RKO (cell line): ENCODE results near the gene ZNF124.
"Not testable (repeated sequence)": the region's sequence is repeated elsewhere in the genome, so short reads cannot be mapped to it uniquely, and the experiment has no call there.

Experiments used
- DNase-seq: peaks from one replicate; pipeline ENCODE4 v3.0.0-alpha.2; 2016; ENCODE audit warnings: low spot score

ZNF124 gene

DNA sequence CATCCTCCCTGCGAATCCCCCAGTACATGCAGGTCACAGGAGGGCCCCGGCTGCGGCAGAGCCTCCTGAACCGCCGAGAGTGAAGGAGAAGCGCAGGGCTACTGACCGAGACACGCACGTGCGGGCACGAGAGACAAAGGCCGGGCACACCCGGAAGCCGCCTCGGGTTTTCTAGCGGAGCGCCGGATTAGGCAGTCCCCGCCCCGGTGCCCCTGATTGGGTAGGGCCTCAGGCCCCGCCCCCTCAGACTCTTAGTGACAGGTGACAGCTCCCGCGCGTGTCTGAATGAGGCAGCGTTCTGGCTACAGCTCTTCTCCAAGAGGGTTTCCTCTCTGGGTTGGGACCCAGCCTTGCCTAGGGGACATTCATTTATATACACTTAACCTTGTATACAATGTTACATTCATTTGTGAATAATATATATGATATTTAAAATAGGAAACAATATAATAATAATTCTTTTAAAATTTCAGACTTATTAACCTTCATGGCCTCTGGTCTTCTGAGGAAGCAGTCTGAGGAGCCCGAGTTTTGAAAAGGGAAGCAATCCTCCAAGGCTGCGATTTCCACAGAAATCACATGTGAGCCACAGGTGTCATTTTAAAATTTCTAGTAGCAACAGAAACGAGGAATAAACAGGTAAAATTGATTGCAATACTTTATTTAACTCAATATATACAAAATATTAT lies at the start of gene ZNF124:
Gene ZNF124 (minus strand): TSS at position 146 of the 689 bp plus-strand sequence. CDS start 143 bp downstream, at position 3.
- not testable (repeated sequence) for DNase-seq

DNA sequence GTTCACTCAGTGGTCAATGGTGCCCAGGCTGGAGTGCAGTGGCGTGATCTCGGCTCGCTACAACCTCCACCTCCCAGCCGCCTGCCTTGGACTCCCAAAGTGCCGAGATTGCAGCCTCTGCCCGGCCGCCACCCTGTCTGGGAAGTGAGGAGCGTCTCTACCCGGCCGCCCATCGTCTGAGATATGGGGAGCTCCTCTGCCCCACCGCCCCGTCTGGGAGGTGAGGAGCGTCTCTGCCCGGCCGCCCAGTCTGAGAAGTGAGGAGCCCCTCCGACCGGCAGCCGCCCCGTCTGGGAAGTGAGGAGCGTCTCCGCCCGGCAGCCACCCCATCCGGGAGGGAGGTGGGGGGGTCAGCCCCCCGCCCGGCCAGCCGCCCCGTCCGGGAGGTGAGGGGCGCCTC lies 48.5 kb upstream of the ZNF124 start:
- DNase-seq: not testable (repeated sequence)

DNA sequence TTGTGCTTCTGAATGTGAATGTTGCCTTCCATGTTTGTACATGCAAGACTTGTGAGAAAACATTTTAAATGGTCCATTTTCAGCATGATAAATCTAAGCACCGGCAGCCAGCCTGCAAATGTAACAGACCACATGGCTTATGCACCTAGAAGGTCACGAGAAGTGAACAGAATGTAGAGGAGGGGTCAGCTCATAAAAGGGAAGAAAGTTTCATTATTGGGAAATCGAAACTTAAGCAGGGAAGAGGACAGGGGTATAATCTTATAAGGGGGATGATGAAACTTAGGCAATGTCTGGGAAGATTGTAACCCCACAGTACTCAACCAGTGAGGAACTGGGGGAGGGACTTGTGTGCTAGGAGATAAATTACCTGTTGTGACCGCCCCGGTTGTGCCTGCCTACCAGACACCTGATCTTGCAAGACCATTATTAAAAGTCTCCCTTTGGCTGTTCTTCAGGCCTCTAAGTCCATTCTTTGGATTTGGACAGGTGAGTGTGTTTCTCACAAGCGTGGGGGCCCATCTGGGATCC lies 46.4 kb upstream of the ZNF124 start:
- no peak for DNase-seq

DNA sequence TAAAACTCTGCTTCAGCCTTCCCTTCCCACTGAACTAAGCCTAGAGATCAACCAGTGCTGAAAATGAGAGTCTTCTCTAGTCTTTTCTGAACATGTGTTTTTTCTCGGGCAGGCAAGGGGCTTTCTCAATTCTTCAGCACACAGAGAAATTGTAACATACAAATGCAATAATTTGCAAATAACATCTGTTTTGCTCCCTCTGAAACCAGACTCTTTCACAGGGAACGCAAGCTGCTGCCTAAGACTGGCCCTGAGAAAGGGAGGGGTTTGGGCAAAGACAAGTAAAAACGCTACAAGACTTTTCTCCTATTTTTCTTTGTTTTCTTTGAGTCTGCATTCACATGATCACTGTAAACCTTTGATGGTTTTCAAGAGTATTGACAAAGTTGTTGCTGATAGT lies 44.4 kb upstream of the ZNF124 start:
- DNase-seq: no peak

DNA sequence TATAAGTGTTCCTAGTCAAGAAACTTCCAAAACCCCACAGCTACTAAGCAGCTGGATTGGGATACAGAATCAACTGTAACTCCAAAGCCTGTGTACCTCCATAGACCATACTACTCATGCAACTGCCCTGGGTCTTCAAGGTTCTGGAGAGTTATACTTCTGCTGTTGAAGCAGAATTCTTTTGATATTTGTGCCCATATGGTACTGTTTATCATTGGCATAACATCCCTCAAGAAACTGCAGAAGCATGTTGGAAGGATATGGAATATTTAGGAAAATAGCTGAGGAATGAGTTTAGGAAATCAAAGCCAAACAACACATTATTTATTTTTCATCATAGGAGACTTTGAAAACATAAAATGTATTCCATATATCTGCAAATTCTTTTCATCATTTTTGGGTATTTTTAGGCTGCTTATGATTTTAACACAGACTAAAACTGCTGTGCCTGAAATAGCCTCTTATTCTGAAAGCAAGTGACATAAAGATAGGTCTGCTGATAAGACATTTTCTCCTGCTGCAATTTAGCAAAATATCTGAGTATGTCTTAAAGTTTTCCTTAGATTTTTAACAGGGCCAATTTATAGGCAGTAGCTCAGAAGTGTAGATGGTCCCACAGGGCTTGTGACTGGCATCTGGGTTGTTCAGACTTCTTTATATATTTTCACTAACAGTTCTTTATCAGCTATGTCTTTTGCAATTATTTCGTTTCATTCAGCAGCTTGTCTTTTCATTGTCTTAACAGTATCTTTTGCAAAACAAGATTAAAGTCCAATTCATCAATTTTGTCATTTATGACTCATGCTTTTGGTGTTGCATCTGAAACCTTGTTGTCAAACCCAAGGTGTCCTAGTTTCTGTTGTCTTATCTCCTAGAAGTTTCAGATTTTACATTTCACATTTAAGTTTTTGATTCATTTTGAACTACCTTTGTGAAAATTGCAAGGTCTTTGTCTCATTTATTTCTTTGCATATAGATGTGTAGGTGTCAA lies 41.1 kb upstream of the ZNF124 start:
- no peak for DNase-seq

DNA sequence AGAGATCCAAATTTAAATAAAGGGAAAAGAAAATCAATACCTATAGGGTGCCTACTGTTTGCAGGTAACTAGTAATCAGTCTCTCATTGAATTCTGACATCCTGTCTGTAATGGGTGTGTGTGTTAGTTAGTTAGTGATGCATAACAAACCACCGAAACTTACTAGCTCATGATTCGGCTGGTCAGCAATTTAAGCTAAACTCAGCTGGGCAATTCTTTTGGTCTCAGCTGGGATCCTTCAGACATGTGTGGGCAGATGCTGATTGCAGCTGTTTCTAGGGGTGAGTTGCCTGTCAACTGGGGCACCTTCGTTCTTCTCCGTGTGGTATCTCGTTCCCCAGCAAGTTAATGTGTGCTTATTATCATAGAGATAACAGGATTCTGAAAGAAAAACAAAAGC lies 40.2 kb upstream of the ZNF124 start:
- peak; percentile 6 for DNase-seq

DNA sequence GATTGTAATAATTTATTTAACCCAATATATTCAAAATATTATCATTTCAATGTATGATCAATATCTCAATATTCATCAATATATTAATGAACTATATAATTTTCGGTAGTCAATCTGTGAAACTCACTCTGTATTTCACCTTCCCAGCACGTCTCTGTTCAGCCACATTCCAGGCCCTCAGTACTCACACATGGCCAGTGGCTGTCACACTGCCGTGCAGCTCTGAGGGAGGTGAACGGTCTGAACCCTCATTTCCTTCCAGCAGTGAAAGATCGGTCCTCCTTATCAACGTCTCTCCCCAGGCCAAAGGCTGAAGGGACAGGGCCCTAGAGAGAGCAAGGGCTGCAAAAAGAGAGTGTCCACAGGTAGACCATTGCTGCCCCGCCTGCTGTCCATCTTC lies 39.5 kb upstream of the ZNF124 start:
- DNase-seq: no peak

DNA sequence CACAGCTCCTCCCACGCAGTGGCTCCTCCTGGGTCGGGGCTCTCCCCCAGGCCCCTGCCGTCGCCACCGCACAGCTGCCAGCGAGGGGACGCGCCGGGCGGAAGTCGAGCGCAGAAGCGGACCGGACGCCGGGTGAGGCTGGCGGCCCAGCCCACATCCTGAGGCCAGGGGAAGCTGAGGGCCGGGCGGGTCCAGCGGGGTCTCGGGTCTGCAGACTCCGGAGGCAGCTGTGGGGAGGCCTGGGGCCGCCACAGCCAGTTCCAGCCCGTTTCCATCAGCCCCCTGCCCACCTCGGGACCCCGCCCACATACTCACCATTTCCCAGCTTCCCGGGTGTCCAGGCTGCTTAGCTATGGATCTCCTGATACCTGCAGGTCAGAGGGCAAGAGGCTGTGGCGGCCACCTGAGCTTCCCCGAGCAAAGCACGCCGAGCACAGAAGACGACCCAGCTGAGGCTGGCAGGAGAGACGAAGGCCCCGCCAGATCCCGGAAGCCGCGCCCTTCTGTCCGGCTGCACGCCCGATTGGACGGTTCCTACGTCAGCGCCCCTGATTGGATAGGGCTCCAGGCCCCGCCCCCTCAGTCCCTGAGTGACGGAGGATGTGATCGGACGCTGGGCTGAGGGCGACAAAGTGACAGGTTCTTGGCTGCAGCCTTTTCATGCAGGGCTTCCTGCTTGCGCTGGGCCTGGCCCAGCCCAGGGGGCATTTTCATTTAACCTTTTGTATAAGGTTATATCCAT lies 38.7 kb upstream of the ZNF124 start:
- DNase-seq: peak; percentile 95

DNA sequence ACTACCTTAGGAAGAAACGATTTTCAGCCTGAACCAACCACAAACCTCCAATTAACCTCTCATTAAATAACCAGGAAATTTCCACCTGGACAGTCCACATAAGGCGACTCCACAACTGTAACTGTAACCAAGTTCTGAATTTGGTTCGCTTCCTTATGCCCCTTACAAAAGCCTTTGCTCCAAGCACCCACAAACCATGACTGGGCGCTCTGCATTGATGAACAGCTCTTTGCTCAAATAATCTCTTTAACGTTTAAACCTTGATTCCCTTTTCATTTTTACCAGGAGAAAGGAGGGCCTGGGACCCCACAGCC lies 38.2 kb upstream of the ZNF124 start:
- peak; percentile 41 for DNase-seq

DNA sequence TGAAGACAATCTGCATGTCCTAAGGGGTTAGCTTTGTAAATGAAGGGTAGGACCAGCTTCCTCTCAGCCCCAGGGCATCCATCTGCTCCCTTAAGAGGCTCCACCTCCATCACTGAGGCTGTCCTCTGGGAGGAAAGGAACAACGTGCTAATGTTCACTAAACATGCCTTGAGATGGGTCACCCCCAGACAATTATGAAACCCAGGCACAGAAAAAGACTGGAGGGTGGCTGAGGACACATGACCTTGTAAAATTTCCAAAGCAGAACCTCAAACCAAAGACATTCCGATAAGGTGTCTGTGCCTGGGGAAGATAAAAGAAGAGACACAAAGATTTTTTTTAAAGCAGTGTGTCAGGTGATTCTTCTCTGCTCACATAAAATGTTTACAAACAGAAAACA lies 37.6 kb upstream of the ZNF124 start:
- DNase-seq: peak; percentile 40

DNA sequence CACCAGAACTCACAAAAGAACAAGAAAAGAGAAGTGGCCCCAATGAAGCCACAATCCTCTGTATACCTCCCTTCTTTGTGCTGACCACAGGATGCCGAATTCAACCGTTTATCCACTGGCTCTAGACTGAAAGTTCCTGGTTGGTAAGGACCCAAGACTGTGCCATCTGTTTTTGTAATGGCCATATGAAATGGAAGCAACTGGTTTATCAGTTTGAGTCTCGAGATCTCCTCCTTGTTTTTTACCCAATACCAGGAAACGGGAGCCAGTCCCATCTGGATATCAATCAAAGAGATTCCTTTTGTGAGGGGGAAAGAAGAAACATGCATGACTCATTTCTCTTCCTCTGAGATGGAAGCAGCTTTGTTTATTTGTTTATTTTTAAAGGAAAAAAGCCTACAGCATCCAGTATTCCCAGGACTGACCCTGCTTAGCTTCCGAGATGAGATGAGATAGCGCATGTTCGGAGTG lies 32.4 kb upstream of the ZNF124 start:
- DNase-seq: no peak

DNA sequence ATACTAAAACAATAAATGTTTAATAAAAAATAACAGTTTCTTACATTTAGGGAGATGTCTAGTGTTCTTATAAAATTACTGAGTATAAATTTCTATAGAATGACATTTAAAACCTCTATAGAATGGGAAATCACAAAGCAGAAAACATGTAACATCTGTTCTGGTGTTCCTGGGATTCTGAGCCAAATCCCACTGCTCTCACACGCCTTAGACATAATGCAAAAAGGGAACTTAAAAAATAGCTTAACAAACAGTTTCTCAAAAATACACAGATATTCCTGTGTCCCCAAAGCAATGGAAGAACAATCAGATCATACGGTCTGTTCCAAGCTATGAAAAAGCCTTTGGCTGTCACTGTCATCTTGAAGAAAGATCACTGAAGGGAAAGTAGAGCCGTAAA lies 27.0 kb upstream of the ZNF124 start:
- no peak for DNase-seq

DNA sequence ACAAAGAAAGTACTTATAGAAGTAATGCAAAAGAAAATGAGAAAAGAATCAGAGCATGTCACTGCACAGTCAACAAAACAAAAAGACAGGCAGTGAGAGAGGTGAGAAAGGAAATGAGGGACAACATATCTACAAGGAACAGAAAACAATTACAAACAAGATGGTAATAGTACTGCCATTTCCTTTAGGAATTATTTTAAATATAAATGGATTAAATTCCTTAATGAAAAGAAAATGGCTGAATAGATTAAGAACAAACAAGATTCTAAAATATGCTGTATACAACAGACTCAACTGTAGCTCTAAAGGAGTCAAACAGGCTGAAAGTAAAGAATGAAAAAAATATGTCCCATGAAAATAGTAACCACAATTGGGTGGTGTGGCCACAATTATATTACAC lies 22.1 kb upstream of the ZNF124 start:
- DNase-seq: no peak

DNA sequence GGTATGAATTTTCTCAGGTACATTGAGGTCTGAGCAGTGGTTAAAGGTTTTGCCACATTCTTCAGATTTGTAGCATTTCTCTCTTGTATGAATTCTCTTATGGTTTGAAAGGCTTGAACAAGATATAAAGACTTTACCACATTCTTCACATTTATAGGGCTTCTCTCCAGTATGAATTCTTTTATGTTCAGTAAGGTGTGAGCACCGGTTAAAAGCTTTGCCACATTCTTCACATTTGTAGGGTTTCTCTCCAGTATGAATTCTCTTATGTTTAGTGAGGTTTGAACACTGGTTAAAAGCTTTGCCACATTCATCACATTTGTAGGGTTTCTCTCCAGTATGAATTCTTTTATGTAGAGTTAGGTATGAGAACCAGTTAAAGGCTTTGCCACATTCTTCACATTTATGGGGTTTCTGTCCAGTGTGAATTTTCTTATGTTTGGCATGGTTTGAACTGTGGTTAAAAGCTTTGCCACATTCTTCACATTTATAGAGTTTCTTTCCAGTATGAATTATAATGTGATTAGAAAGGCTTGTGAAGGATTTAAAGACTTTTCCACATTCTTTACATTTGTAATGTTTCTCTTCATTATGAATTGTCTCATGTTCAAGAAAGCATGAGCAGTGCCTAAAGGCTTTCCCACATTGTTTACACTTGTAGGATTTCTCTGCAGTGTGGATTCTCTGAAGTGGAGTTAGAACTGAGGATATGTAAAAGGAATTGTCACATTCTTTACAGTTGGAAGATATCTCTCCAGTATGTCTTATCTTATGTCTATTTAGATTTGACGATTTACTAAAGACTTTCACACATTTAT lies 18.4 kb upstream of the ZNF124 start:
- DNase-seq: no peak

DNA sequence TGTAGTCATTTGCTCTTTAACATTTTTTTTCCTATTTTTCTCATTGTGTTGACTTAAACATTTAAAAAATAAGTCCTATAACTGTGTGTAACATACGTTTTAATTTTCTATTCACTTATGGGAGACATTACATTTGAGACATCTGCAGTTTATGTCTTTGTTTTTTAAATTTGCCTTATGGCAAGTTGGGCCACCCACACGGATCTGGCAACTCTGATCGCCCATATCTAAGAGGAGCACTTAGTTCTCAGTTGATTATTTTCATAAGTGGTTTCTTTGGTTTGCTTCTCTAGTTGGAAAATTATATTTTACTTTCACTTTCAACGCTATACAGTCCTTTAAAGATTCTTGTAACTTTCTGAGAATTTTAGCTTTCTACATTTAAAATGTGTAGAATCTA lies 13.8 kb upstream of the ZNF124 start:
- DNase-seq: no peak

DNA sequence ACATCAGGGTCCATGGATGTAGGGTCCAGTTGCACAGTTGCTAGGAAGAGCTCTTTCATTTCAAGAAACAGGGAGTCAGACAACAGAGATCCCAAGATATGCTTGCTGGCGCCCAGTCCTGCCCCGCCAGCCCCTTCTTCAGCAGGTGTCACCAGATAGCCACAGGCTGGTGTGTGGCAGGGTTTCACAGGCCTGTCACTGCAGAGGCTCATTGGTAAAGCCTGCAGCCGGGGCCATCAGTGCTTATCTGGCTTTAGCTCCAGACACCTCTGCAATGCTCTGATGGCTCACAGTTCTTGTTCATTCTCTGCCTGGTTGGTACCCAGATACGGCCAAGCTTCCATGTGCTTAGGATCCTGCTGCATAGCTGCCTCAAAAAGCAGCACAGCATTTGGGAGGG lies 12.4 kb upstream of the ZNF124 start:
- DNase-seq: no peak

DNA sequence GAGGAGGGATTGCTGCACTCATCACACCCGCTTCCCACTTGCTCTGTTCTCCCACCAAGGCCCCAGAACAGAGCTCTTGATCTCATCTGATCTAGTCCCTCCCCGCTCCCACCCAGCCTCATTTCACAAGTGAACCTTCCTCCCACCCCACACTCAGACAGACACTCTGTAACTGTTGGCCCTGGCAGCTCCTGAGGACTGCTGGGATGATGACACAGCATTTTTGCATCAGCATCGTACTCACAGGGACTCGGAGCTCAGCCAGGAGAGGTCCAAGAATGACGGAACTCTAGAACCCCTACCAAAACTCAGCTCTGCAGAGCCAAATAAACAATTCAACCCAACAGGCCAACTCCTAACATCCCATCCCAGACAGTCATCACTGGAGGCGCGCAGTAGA lies 11.2 kb upstream of the ZNF124 start:
- no peak for DNase-seq

DNA sequence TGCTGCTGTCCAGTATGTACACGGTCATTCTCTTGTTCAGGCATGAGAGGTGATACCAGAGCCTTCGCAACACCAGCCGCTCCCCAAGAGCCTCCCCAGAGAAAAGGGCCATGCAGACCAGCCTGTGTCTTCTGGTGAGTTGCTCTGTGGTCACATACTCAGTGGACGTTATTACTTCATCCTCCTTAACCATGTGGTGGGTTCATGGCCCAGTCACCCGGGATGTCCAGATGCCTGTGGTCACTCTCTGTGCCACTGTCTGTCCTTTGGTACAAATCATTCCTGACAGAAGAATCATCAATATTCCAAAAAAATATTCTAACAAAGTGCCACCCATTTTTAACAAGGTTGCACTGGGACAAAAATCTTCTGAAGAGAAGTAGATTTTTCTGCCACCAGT lies 8.8 kb upstream of the ZNF124 start:
- DNase-seq: no peak

DNA sequence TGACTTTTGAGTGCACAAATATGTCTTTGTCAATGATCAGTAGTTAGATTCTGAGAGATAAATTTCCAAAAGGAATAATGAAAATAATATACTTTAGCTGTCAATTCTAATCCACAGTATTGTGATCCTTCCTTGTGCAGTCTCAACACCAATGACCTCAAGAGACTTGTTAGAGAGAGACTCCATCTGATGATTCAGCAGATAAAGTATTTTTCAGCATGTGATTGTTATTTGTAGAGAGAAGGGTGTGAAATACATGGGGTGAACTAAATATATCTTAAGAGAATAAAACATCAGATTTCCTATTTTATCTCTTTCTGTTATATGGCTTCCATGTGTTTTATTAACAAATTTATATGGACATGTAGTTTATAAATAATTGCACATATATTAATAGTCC lies 5.9 kb upstream of the ZNF124 start:
- no peak for DNase-seq

DNA sequence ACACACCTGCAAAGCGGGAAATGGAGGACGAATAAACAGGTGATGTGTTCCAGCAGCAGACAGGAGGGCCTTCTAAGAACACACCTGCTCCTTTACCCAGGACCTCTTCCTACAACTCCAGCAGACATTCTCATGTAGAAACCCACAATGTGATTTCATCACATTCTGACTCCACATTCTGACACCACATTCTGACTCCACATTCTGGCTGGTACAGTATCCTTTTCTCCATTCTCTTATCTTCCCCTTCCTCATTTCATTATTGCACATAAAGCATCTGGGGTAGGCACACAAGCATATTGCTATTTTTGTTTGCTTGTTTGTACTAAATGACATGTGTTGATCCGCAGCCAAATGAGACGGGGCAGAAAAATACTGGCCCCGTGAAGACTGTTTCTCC lies 3.6 kb upstream of the ZNF124 start:
- no peak for DNase-seq

DNA sequence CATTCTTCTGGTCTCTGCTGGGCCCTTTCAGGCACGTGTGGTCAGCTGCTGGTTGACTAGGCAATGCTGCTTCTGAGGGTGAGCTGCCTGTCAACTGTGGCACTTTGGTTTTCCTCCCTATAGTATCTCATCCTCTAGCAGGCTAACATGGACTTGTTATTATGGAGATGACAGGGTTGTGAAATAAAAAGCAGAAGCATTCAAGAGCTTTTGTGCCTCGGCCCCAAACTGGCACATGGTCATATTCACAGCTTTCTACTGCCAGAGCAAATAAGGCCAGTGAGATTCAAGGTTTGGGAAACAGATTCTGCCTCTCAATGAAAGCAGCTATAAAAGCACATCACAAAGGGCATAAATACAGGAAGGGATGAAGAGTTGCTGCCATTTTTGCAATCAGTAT lies 1.6 kb upstream of the ZNF124 start:
- DNase-seq: no peak

DNA sequence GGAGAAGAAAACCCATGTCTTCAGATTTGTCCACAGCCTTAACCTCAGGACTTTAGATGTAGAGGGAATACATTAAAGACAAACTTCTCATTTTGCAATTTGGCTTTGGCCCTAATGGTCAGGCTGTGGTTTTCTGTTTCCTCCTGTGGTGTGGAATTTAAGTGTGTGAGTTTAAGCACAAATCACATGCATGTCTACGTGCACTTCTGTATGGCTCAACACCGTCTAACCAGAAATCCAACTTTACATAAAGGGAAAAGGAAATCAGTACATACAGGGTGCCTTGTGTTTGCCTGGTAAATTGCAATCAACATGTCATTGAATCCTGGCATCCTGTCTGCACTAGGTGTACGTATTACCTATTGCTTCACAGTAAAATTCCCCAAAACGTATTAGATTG lies 1.2 kb upstream of the ZNF124 start:
- DNase-seq: no peak
